Esophagus (tissue), 2 donors: ENCODE results near the gene PLAAT4. TPM values are rescaled to one million over a fixed set of nuclear protein-coding genes. Genes with fewer than 3 reads are reported as not detected.
A peak's percentile ranks its signal among the peaks of the same experiment; 100 is the strongest.
"Not testable (repeated sequence)": the region's sequence is repeated elsewhere in the genome, so short reads cannot be mapped to it uniquely, and the experiment has no call there.

ENCODE experiments used
- H3K27ac ChIP-seq, 2 donors: one replicate each; pipeline ENCODE4 v1.5.1; 2013; ENCODE audit warnings: low read depth in 2 of 2, mild to moderate bottlenecking in 2 of 2, inconsistent platforms in 1 of 2, low read length in 1 of 2, moderate library complexity in 1 of 2
- H3K27me3 ChIP-seq, 2 donors: one replicate each; pipeline ENCODE4 v1.6.1; 2013; ENCODE audit warnings: low read length in 2 of 2, control low read depth in 1 of 2, mild to moderate bottlenecking in 1 of 2; ENCODE audit not compliant: insufficient read depth in 2 of 2, control insufficient read depth in 1 of 2
- H3K36me3 ChIP-seq, 2 donors: one replicate each; pipeline ENCODE4 v1.6.1; 2013; ENCODE audit warnings: low read length in 1 of 2; ENCODE audit not compliant: control insufficient read depth in 2 of 2, insufficient read depth in 2 of 2
- H3K4me1 ChIP-seq, 2 donors: one replicate each; pipeline ENCODE4 v1.6.1; 2013; ENCODE audit warnings: low read length in 1 of 2; ENCODE audit not compliant: control insufficient read depth in 2 of 2, insufficient read depth in 2 of 2
- H3K4me3 ChIP-seq, 2 donors: one replicate each; pipeline ENCODE4 v1.5.1; 2013; ENCODE audit warnings: low read length in 2 of 2, mild to moderate bottlenecking in 2 of 2, low read depth in 1 of 2, moderate library complexity in 1 of 2
- H3K9me3 ChIP-seq, 2 donors: one replicate each; pipeline ENCODE4 v1.6.1; 2013; ENCODE audit warnings: mild to moderate bottlenecking in 2 of 2, low read depth in 1 of 2, low read length in 1 of 2, moderate library complexity in 1 of 2; ENCODE audit not compliant: control insufficient read depth in 2 of 2, insufficient read depth in 1 of 2
- WGBS, 2 donors: extraction: QIAGEN DNeasy Blood & Tissue Kit; methylation state at CpG; one replicate each; pipeline ENCODE4 v1.1.7; 2013; 5-methylcytosine and 5-hydroxymethylcytosine counted together
- polyA plus RNA-seq, 2 donors: library from polyadenylated mRNA; stranded (reverse); fragments of 200-250 nt; gene quantifications; one replicate each; pipeline ENCODE4 v1.2.3, GENCODE V29; 2013
- donor health status: healthy with polysubstance abuse.
- donor health status: Bipolar disorder and iron deficiency.

PLAAT4 gene
- polyA plus RNA-seq, 2 donors, result 12.0 to 12.9 TPM

DNA sequence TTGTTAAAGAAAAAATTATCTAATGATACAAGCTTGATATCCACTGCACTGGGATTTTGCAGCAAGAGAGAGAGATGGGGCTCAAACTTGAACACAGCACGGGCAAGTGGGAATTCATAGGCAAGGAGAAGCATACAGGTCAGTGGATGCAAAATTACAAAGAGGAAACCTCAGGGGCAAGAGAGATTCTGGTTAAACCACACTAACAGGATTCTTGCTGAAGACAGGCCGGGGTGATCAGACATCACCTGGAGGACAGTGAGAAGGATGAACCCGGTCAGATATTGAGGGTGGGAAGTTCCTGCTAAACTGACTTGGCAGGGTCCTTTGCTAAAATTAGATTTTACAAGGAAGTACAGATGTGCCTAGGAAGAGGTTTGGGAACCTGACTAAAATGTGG is 2.5 kb upstream of the PLAAT4 start:
- H3K4me1 ChIP-seq, result peaks cover 3 to 17% of the 10 kb centered on the region in 2 donors
- H3K9me3 ChIP-seq, result no peaks in the 10 kb centered on the region
- no peak overlapping the region for H3K4me3 ChIP-seq
- H3K36me3 ChIP-seq, result no peaks in the 10 kb centered on the region
- 61 to 64% methylated on average over 3 of the region's 3 CpGs for WGBS, 2 donors
- H3K27ac ChIP-seq, result no peak overlapping the region
- no peaks in the 10 kb centered on the region for H3K27me3 ChIP-seq

DNA sequence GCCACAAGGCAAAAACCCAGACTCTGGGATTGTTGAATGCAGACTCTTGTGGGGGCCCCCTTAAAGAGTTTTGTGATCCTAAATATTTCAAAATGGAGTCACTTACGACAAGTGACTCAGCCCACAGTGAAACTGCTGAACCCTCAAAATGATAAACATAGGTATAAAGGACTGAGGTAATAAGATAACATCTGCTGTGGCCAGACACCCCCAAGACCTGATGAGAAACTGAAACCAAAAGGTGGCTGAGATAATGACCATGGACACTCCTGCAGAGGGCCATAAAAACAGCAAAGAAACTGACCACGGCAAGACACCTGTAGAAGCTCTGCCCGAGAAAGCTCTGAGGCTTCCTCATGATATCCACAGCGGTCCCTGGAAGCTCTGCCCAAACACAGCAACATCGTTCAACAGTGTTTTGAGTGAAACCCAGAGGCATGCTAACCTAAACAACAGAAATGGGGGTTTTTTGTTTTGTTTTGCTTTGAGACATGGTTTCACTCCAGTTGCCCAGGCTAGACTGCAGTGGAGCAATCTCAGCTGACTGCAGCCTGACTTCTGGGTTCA is 1.6 kb upstream of the PLAAT4 start:
- peaks cover 3 to 17% of the 10 kb centered on the region in 2 donors for H3K4me1 ChIP-seq
- H3K27ac ChIP-seq, result no peak overlapping the region
- no peaks in the 10 kb centered on the region for H3K27me3 ChIP-seq
- H3K9me3 ChIP-seq, result no peaks in the 10 kb centered on the region
- 80 to 88% methylated on average over 5 of the region's 5 CpGs for WGBS, 2 donors
- no peaks in the 10 kb centered on the region for H3K36me3 ChIP-seq
- no peak overlapping the region for H3K4me3 ChIP-seq

GRCh38 chr11:63535734-63536133 is 874 bp upstream of the PLAAT4 start:
- WGBS, 2 donors, result 73 to 79% methylated on average over 1 of the region's 1 CpG
- peak overlapping the region in 1 of 2 donors; percentile 92 for H3K27ac ChIP-seq
- H3K9me3 ChIP-seq, result no peaks in the 10 kb centered on the region
- no peak overlapping the region for H3K4me3 ChIP-seq
- H3K27me3 ChIP-seq, result no peaks in the 10 kb centered on the region
- no peaks in the 10 kb centered on the region for H3K36me3 ChIP-seq
- H3K4me1 ChIP-seq, result peaks cover 3 to 17% of the 10 kb centered on the region in 2 donors

GRCh38 chr11:63537293-63538101 is 889 bp downstream of the PLAAT4 start:
- Histone ChIP-seq H3K4me1 (peaks cover 3 to 17% of the 10 kb centered on the region in 2 donors), H3K27ac (peak overlapping the region; percentile 81 to 92), H3K9me3 (no peaks in the 10 kb centered on the region), H3K27me3 (no peaks in the 10 kb centered on the region), H3K4me3 (peak overlapping the region; percentile 35 to 50), H3K36me3 (no peaks in the 10 kb centered on the region)
- 18 to 27% methylated on average over 8 of the region's 8 CpGs for WGBS, 2 donors

GRCh38 chr11:63542506-63542905 is 5.9 kb downstream of the PLAAT4 start:
- WGBS, 2 donors, result 75 to 81% methylated on average over 2 of the region's 2 CpGs
- H3K4me3 ChIP-seq, H3K9me3 ChIP-seq, H3K27ac ChIP-seq, H3K27me3 ChIP-seq: not testable (repeated sequence)
- H3K4me1 ChIP-seq, result peaks cover 3 to 13% of the 10 kb centered on the region in 2 donors
- H3K36me3 ChIP-seq, result peaks cover 0 to 11% of the 10 kb centered on the region in 2 donors

DNA sequence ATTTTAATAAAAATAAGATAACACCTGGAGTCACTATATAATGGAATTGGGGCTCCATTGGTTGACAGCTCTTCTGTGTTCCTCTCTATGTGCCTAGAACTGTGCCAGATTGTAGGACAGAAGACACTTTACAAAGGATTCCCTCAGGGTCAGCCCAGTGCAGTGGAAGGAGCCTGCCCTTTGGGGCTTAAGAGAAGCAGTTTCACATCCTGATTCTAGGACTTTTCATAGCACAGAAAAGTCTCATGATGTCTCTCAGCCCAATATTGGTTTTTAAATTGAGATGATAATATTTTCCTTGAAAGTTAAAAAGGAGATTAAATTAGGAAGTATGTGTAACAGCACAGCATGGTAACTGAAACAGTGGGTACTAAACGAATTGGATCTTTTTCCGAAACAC is 7.1 kb downstream of the PLAAT4 start:
- no peak overlapping the region for H3K27ac ChIP-seq
- H3K36me3 ChIP-seq, result peaks cover 0 to 11% of the 10 kb centered on the region in 2 donors
- H3K4me3 ChIP-seq, result no peak overlapping the region
- peaks cover 0 to 2% of the 10 kb centered on the region in 2 donors for H3K4me1 ChIP-seq
- H3K27me3 ChIP-seq, result no peaks in the 10 kb centered on the region
- 94 to 97% methylated on average over 2 of the region's 2 CpGs for WGBS, 2 donors
- no peaks in the 10 kb centered on the region for H3K9me3 ChIP-seq

- Histone ChIP-seq H3K4me1 (no peaks in the 10 kb centered on the region), H3K4me3 (no peak overlapping the region), H3K27ac (no peak overlapping the region), H3K36me3 (peaks cover 0 to 11% of the 10 kb centered on the region in 2 donors), H3K27me3 (no peaks in the 10 kb centered on the region), H3K9me3 (no peaks in the 10 kb centered on the region)
- 93 to 95% methylated on average over 1 of the region's 1 CpG for WGBS, 2 donors
Observed at GRCh38 chr11:63547061-63547460, 10.5 kb downstream of the PLAAT4 start.

- no peak overlapping the region for H3K4me3 ChIP-seq
- no peak overlapping the region for H3K27ac ChIP-seq
- H3K36me3 ChIP-seq, result peaks cover 0 to 11% of the 10 kb centered on the region in 2 donors
- no peaks in the 10 kb centered on the region for H3K9me3 ChIP-seq
- no peaks in the 10 kb centered on the region for H3K4me1 ChIP-seq
- 64 to 77% methylated on average over 4 of the region's 4 CpGs for WGBS, 2 donors
- H3K27me3 ChIP-seq, result no peaks in the 10 kb centered on the region
Observed at GRCh38 chr11:63548178-63548577, 11.6 kb downstream of the PLAAT4 start.

DNA sequence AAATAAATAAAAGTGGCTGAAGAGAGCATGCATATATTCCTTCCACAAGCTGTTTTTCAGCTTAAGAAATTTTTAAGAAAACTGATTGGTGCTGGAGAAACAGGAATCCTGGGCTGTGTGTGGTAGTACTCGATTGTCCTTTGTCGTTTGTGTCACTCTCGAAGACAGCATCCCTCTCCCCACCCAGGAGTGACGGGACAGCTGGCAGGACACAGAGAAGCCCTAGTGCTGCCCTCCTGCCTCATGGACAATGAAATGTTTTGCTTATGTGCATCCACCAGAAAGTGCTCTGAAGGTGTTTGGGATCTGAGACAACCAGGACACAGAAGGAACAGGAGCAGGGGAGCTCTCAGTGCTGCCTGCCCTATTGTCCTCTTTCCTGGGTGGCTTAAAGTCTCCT is 12.8 kb downstream of the PLAAT4 start:
- Histone ChIP-seq H3K4me1 (no peaks in the 10 kb centered on the region), H3K27me3 (no peaks in the 10 kb centered on the region), H3K4me3 (no peak overlapping the region), H3K9me3 (no peaks in the 10 kb centered on the region), H3K36me3 (peaks cover 0 to 11% of the 10 kb centered on the region in 2 donors), H3K27ac (no peak overlapping the region)
- WGBS, 2 donors, result 80 to 92% methylated on average over 4 of the region's 4 CpGs
